ENCODE data around the gene QRFPR.
"Not testable (repeated sequence)": the region's sequence is repeated elsewhere in the genome, so short reads cannot be mapped to it uniquely, and the experiment has no call there.

The QRFPR gene

GRCh38 chr4:121338518-121338917 lies 42.3 kb downstream of the QRFPR start:
- DNase-seq = no peak

GRCh38 chr4:121336706-121337105 lies 44.1 kb downstream of the QRFPR start:
- DNase-seq = no peak

GRCh38 chr4:121330180-121330665 lies 50.6 kb downstream of the QRFPR start:
- no peak for DNase-seq

- no peak for DNase-seq
Measured at GRCh38 chr4:121326597-121326996, 54.2 kb downstream of the QRFPR start.

GRCh38 chr4:121324331-121324730 lies 56.5 kb downstream of the QRFPR start:
- DNase-seq = no peak

GRCh38 chr4:121321466-121321865 lies 59.4 kb downstream of the QRFPR start:
- DNase-seq = no peak

- no peak for DNase-seq
Measured at GRCh38 chr4:121316091-121316490, 64.7 kb downstream of the QRFPR start.

- not testable (repeated sequence) for DNase-seq
Measured at GRCh38 chr4:121313430-121313829, 67.4 kb downstream of the QRFPR start.

DNA sequence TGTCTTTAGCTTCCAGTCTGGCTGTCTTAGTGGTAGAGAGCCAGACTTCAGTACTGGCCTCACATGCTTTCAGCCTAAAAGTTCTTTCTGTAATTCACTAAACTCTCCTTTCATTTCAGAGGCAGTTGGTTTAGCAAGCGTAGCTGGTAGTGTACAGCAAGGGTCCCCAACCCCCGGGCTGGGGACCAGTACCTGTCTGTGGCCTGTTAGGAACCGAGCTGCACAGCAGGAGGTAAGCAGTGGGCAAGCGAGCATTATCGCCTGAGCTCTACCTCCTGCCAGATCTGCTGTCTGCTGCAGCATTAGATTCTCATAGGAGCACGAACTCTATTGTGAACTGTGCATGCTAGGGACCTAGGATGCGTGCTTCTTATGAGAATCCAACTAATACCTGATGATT lies 72.0 kb downstream of the QRFPR start:
- DNase-seq = no peak

DNA sequence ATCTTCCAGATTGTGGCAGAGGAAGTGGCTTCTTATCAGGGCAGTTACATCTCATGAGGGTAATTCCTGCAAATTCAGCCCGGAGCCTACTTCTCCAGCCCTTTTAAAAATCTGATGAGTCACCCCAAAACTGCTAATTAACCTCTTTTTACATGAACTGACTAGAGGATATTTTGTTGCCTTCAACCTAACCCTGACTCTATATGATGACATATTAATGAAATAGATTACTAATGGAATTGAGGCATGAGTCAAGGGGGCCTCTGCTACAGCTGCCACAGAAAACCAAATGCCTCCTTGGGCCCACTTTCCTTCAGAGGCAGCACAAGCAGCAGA lies 72.5 kb downstream of the QRFPR start:
- DNase-seq = no peak

DNA sequence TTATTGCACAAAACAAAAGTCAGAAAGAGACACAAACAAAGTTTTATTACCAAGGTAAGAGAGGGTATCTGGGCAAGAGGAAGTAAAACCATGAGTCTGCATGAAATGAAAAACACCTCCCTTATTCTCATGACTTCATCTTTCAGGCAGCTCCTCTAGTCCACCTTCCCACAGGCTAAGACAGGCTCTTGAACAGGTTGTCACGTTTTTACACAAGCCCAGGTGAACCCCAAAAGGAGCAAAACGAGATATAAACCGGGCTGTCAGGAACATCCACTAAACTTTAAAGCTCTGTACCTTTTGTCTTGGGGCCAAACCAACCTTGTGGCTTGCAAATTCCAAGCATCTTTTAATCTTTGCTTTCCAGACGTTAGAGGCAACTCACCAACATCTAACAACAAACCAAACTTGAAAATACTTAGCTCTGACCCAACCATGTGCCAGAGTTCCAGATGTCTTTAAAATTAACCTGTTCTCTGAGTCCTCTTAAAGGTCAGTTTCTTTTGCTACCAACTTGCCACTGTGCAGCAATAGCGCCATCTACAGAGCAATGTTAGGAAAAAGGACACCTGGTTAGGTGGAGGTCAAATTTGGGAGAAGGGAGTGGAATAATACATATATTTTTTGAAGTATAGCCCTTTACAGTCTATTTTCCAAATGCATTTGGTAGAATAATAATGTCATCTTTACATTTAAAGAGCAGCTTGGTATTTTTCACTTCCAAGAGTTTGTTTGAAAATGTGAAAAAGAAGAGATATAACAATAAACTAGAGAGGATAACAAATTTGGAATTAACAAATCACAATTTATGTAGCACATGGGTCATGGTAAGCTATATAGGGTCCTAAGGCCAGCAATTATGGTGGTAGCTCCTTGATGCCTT lies 73.1 kb downstream of the QRFPR start:
- peak; percentile 25 for DNase-seq

DNA sequence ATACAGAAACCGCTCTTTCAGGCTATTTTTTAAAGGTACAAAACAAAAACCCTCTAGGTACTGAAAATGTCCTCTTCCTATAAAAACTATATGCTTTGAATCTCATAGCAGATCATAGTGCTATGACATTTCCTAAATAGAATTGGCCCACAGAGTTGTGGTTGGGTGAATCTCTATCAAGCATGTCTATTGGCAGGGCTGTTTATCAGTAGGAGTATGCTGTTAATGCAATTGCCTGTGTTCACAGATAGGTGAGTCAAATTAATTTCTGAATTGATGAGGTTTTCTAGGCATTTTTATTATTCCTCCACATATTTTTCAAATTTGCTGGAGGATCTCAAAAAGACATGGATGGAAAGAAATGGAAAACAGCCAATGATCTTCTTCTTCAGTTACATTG lies 73.9 kb downstream of the QRFPR start:
- no peak for DNase-seq

GRCh38 chr4:121304893-121305292 lies 75.9 kb downstream of the QRFPR start:
- no peak for DNase-seq

DNA sequence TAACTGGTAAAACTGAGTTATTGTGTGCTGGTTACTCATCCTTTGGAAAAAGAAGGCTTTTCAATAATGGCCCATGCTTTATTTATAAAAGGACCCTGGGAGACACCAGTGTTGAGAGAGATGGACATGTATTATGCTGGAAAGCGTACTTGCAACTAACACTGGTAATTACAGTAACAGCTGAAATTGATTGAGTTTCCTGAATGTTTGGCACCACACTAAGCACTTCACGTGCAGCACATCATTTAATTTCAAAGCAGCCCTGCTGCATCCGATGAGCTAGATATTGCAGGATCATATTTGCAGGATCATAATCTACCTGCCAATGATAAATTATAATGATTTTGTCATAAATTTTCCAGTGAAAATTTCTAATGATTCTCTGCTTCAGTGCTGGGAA lies 81.5 kb downstream of the QRFPR start:
- DNase-seq = no peak

DNA sequence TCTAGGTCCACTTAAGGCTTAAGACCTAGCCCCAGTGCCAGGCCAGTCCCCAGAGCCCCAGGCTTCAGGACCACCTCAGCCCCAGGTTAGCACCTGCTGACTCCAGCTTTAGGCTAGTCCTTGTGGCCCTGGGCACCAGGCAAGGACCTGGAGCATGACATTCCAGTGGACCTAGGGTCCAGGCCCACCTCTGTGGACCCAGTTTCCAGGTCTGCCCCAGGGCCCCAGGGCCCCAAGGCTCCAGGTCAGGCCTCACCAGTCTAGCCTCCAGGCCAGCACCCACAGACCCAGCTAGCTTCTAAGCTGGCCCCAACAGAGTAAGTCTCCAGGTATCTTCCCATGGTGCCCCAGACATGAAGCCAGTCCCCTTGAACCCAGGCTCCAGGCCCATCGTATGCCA lies 97.5 kb downstream of the QRFPR start:
- no peak for DNase-seq

- DNase-seq = no peak
Measured at GRCh38 chr4:121280425-121280824, 100.4 kb downstream of the QRFPR start.

- DNase-seq = no peak
Measured at GRCh38 chr4:121278811-121279368, 101.9 kb downstream of the QRFPR start.

All from CD4-positive, alpha-beta T cell treated with Interleukin-15 for 1 hour (primary cell).